Panc1 (cell line): ENCODE results near the gene TRIM4. TPM values are rescaled to one million over a fixed set of nuclear protein-coding genes. Genes with fewer than 3 reads are reported as not detected.

Experiments
- ATAC-seq: fragments of 200-7000 bp; cut with Tn5 transposase; 2 replicates; pipeline ENCODE4 v1.9.1; 2020; ENCODE audit warnings: mild to moderate bottlenecking, moderate library complexity
- BruUV-seq: library from RNA; stranded (reverse); fragments of 400-500 nt; replicated peaks from 2 replicates; lab custom pipeline; 2021; lab: Mats Ljungman, UMichigan
- CTCF ChIA-PET: fragments of 300-600 bp; sonication (Branson Sonifier 250); formaldehyde crosslinking; loops from one replicate; lab custom pipeline; 2022; ENCODE audit warnings: antibody characterized with exemption; lab: Charles Lee
- POLR2A ChIA-PET: fragments of 300-600 bp; sonication (Branson Sonifier 250); formaldehyde crosslinking; loops from one replicate; lab custom pipeline; 2022; ENCODE audit warnings: antibody characterized with exemption; lab: Charles Lee
- DNase-seq: peaks from one replicate; pipeline ENCODE4 v3.0.0-alpha.2; 2010; ENCODE audit warnings: low read depth, low spot score
- H3K27ac ChIP-seq: 2 replicates; pipeline ENCODE4 v1.5.1; 2011; ENCODE audit warnings: mild to moderate bottlenecking, low read length, inconsistent platforms
- H3K27me3 ChIP-seq: fragments of 200-500 bp; sonication (Bioruptor generic); 2 replicates; pipeline ENCODE4 v1.6.0; 2014; ENCODE audit warnings: low read length, inconsistent platforms; ENCODE audit not compliant: control insufficient read depth, insufficient read depth
- H3K36me3 ChIP-seq: fragments of 200-500 bp; sonication (Bioruptor generic); 2 replicates; pipeline ENCODE4 v1.5.1; 2014; ENCODE audit warnings: inconsistent platforms, mild to moderate bottlenecking, low read length, moderate library complexity; ENCODE audit not compliant: control insufficient read depth, insufficient read depth
- H3K4me1 ChIP-seq: 2 replicates; pipeline ENCODE4 v1.5.1; 2011; ENCODE audit warnings: inconsistent platforms, mild to moderate bottlenecking, low read length, moderate library complexity; ENCODE audit not compliant: control insufficient read depth, insufficient read depth
- H3K4me3 ChIP-seq, 2 experiments: 2 replicates each; pipeline ENCODE4 v1.5.1; 2011 to 2012; ENCODE audit warnings: low read depth in 2 of 2, low read length in 2 of 2, mild to moderate bottlenecking in 2 of 2, inconsistent platforms in 1 of 2, moderate library complexity in 1 of 2
- H3K9me3 ChIP-seq: fragments of 200-500 bp; sonication (Bioruptor generic); 2 replicates; pipeline ENCODE4 v1.5.1; 2014; ENCODE audit warnings: low read depth, mild to moderate bottlenecking, inconsistent platforms, low read length, moderate library complexity; ENCODE audit not compliant: control insufficient read depth, insufficient read depth
- POLR2AphosphoS5 ChIP-seq: IDR thresholded peaks from 2 replicates; pipeline ENCODE4 v1.6.1; 2012; ENCODE audit warnings: mild to moderate bottlenecking, low read depth, low read length, moderate library complexity
- SIN3A ChIP-seq: IDR thresholded peaks from 2 replicates; pipeline ENCODE4 v1.6.1; 2012; ENCODE audit warnings: low read depth, mild to moderate bottlenecking, low read length, moderate library complexity, borderline replicate concordance; ENCODE audit not compliant: insufficient read depth
- TCF7L2 ChIP-seq: IDR thresholded peaks from 2 replicates; pipeline ENCODE4 v1.6.1; 2011; ENCODE audit warnings: mild to moderate bottlenecking, low read depth, low read length, inconsistent platforms
- in situ Hi-C: cut with HindIII; loops from 2 replicates; pipeline ENCODE4 v1.10.0; 2016; ENCODE audit warnings: low sequenced_read_pairs, low pct_unique_long_range_greater_than_20kb
- intact Hi-C: fragments of 100-400 bp; cut with micrococcal nuclease; formaldehyde crosslinking; loops from one replicate; pipeline ENCODE4 v1.10.0; 2022; ENCODE audit not compliant: unreplicated experiment
- total RNA-seq: library from RNA; stranded (reverse); gene quantifications from one replicate; pipeline ENCODE4 v1.2.1, GENCODE V29; 2021; ENCODE audit not compliant: unreplicated experiment
- TF ChIP-seq, protein P1 (sequence below), 2 experiments: IDR thresholded peaks; 2 replicates each; pipeline ENCODE4 v1.6.1; 2011 to 2012; ENCODE audit warnings: low read depth in 2 of 2, control low read depth in 1 of 2, low read length in 1 of 2, mild to moderate bottlenecking in 1 of 2, moderate library complexity in 1 of 2; ENCODE audit not compliant: insufficient read depth in 1 of 2
- TF ChIP-seq, protein P2 (sequence below): fragments of 450-650 bp; IDR thresholded peaks from 2 replicates; pipeline ENCODE4 v1.5.1; 2017; ENCODE audit warnings: mild to moderate bottlenecking

TRIM4 gene
- total RNA-seq, 1 experiment from 2014 or later: 28.1 TPM

DNA sequence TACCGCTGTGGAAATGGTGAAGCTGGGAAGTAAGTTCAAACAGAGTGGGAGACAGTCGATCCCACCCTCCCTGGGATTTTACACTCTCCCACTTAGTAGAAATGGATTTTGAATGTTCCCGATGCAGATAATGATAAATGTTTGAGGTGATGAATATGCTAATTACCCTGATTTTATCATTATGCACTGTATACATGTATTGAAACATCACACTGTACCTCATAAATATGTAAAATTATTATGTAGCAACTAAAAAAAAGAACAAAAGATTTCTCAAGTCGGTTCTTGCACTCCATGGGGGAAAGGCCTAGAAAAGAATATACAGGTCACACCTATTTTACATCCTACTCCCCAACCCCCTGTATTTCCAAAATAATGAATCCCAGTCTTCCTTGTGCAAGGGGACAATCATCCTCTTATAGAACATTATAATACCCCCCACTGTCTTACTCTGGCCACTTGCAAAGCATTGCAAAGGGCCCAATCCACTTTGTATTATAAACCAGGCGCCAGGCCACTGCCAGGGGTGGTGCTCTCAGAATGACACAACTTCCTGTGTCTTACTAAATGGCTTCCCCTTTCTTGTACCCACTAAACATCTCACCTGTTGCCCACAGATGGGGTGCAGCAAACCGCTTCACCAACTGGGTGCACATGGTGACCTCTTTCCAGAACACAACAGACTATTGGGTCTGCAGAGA lies 21.9 kb downstream of the TRIM4 start:
- Histone ChIP-seq H3K9me3 (no peaks in the 10 kb centered on the region), H3K36me3 (0 out of 2 replicates have a peak, but pooled peaks cover 2% of the 10 kb centered on the region), H3K27ac (no peak overlapping the region), H3K4me3 (no peak overlapping the region), H3K4me1 (no peaks in the 10 kb centered on the region), H3K27me3 (no peaks in the 10 kb centered on the region)
- no peak for ATAC-seq
- CTCF ChIA-PET: no interaction called here
- no TSS peak for BruUV-seq
- intact Hi-C loops (no loop called here), in situ Hi-C loops (no loop called here)
- POLR2A ChIA-PET: no interaction called here
- DNase-seq: no peak
- no peak for TF ChIP-seq SIN3A
- no peak for TF ChIP-seq POLR2AphosphoS5
- TF ChIP-seq, protein P1, sequence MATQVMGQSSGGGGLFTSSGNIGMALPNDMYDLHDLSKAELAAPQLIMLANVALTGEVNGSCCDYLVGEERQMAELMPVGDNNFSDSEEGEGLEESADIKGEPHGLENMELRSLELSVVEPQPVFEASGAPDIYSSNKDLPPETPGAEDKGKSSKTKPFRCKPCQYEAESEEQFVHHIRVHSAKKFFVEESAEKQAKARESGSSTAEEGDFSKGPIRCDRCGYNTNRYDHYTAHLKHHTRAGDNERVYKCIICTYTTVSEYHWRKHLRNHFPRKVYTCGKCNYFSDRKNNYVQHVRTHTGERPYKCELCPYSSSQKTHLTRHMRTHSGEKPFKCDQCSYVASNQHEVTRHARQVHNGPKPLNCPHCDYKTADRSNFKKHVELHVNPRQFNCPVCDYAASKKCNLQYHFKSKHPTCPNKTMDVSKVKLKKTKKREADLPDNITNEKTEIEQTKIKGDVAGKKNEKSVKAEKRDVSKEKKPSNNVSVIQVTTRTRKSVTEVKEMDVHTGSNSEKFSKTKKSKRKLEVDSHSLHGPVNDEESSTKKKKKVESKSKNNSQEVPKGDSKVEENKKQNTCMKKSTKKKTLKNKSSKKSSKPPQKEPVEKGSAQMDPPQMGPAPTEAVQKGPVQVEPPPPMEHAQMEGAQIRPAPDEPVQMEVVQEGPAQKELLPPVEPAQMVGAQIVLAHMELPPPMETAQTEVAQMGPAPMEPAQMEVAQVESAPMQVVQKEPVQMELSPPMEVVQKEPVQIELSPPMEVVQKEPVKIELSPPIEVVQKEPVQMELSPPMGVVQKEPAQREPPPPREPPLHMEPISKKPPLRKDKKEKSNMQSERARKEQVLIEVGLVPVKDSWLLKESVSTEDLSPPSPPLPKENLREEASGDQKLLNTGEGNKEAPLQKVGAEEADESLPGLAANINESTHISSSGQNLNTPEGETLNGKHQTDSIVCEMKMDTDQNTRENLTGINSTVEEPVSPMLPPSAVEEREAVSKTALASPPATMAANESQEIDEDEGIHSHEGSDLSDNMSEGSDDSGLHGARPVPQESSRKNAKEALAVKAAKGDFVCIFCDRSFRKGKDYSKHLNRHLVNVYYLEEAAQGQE (IDR thresholded peaks at IDR 0.05; ENCODE audit: insufficient read depth in 1 of 2, low read depth in 2 of 2, low read length in 1 of 2): no peak
- TF ChIP-seq TCF7L2: no peak
- TF ChIP-seq, protein P2, sequence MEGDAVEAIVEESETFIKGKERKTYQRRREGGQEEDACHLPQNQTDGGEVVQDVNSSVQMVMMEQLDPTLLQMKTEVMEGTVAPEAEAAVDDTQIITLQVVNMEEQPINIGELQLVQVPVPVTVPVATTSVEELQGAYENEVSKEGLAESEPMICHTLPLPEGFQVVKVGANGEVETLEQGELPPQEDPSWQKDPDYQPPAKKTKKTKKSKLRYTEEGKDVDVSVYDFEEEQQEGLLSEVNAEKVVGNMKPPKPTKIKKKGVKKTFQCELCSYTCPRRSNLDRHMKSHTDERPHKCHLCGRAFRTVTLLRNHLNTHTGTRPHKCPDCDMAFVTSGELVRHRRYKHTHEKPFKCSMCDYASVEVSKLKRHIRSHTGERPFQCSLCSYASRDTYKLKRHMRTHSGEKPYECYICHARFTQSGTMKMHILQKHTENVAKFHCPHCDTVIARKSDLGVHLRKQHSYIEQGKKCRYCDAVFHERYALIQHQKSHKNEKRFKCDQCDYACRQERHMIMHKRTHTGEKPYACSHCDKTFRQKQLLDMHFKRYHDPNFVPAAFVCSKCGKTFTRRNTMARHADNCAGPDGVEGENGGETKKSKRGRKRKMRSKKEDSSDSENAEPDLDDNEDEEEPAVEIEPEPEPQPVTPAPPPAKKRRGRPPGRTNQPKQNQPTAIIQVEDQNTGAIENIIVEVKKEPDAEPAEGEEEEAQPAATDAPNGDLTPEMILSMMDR: no peak

DNA sequence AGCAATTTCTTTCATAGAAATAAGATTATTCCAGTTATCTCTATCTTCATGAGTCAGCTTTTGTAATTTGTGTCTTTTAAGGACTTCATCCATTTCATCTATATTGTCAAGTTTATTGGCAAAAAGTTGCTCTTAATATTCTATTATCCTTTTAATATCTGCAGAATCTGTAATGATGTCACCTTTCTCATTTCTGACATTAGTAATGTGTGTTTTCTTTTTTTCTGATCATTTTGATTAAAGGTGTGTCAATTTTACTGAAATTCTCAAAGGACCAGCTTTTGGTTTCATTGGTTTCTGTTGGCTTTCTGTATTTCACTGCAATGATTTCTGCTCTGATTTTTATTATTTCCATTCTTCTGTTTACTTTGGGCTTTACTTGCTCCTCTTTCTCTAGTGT lies 24.6 kb downstream of the TRIM4 start:
- no peak overlapping the region for H3K4me3 ChIP-seq
- no peak for DNase-seq
- H3K27ac ChIP-seq: no peak overlapping the region
- ATAC-seq: no peak
- ChIA-PET POLR2A (no interaction called here), CTCF (no interaction called here)
- TF ChIP-seq, protein P1 (IDR thresholded peaks at IDR 0.05; ENCODE audit: insufficient read depth in 1 of 2, low read depth in 2 of 2, low read length in 1 of 2): no peak
- TF ChIP-seq POLR2AphosphoS5 (no peak), TCF7L2 (no peak), SIN3A (no peak)
- TF ChIP-seq, protein P2: no peak
- no peaks in the 10 kb centered on the region for H3K9me3 ChIP-seq
- in situ Hi-C loops: no loop called here
- no TSS peak for BruUV-seq
- intact Hi-C loops: no loop called here
- H3K27me3 ChIP-seq: no peaks in the 10 kb centered on the region
- no peaks in the 10 kb centered on the region for H3K4me1 ChIP-seq
- H3K36me3 ChIP-seq: no peaks in the 10 kb centered on the region
